HG03097 (cell line): ENCODE measurements around the gene DIAPH2.

Experiments used
- ATAC-seq: cut with Tn5 transposase; IDR thresholded peaks from one replicate; pipeline ENCODE4 v1.9.1; 2021; ENCODE audit not compliant: unreplicated experiment, low FRiP score

Gene DIAPH2

DNA sequence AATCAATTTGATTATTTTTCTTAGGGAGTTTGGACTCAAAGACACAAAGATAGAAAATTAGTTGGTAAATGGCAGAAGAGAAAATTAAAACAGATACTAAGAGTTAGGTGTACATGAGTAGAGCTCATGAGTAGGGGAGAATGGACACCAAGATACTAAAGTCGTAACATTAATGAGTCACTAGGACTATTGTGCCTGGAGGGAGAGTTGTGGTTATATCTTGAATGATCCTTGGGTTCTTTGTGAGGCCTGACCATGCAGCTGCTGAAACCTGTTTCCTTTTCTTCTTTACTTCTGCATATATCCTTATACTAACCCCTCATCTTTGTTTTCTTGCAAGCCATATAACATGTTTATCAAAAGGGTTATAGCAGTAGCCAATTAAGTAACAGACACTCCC lies 731.8 kb downstream of the DIAPH2 start:
- no peak for ATAC-seq

- ATAC-seq, result no peak
These were observed 744.5 kb downstream of the DIAPH2 start for GRCh38 chrX:97429101-97429500.

GRCh38 chrX:97431281-97431680 lies 746.6 kb downstream of the DIAPH2 start:
- ATAC-seq, result no peak

DNA sequence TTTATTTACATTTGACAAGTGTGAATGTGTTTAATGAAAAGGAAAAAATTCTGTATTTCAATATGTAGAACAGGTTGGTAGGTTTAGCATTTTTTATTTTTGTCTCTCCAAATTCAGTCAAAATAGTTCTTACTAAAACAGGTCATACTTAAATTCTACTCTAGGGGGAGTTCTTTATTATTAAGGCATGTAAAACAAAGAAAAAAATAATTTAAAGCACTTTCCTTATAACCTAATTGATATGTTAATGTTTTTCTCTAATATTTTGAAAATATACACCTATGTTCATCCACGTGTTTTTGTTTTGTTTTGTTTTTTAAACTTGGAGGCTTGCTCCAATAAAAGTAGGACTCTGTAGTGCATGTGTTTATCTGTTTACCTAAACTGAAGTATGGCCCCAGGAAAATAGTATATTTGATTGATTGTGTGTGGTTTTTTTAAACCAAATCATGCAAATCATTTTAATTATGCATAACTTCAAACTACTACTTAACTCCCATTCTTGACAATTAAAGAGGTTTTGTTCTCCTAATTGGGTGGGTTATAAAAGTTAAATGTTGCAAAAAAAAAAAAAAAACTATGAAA lies 761.7 kb downstream of the DIAPH2 start:
- ATAC-seq, result no peak

DNA sequence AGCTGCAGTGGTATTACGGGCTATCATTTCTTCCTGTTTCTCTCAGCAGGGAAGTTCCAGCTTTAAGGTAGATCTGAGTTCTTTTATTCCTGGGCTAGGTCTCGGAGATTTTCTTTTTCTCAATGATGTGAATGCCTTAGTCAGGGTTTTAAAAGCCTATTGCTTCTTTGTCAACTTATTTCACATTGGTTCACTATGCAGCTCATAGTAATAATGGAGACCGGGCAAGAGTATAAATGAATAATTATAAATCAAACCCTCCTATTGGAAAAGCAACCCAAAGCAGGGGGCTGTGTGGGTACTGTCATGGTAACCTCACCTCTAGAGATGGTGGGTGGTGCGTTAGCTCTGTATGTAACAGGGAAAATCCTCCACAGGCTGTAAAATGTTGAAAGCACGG lies 762.7 kb downstream of the DIAPH2 start:
- no peak for ATAC-seq

- no peak for ATAC-seq
These were observed 767.6 kb downstream of the DIAPH2 start for GRCh38 chrX:97452283-97452682.

DNA sequence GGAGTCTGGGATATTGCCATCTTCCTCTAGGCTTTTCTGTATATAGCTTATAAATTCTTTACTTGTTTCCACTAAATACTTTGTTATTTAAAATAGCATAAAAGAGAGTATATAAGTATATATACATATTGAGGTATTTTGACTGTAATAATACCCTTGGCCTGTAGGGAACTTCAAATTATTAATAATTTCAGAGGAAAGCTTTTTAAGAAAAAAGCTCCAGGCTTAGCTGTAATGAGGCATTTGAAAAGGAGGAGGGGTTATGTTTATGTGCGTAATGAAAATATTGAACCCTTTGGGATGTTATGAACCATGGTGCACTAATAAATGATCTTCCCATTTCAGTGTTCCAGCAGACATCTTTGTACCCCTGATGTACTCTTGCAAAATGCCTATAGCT lies 777.1 kb downstream of the DIAPH2 start:
- no peak for ATAC-seq

- ATAC-seq, result no peak
These were observed 786.4 kb downstream of the DIAPH2 start for GRCh38 chrX:97471071-97471470.

DNA sequence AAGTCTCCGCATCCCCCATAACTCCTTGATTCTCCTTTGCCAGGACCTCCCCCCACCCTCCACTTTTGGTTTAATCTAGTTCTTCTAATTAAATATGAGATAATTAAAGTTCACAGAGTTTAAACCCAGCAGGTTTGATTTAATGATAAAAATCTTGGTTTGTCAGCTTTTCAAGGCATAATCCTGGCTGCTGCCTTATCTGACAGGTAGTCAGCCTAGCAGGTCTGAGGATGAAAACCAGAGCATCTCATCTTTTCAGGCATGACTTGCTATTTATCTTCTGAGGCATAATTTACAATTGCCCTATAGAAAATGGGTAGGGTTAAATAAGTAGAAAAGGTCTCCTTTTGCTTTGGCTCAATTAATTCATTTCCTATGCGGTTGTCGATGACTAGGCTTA lies 790.3 kb downstream of the DIAPH2 start:
- no peak for ATAC-seq

GRCh38 chrX:97479106-97479890 lies 794.7 kb downstream of the DIAPH2 start:
- no peak for ATAC-seq

DNA sequence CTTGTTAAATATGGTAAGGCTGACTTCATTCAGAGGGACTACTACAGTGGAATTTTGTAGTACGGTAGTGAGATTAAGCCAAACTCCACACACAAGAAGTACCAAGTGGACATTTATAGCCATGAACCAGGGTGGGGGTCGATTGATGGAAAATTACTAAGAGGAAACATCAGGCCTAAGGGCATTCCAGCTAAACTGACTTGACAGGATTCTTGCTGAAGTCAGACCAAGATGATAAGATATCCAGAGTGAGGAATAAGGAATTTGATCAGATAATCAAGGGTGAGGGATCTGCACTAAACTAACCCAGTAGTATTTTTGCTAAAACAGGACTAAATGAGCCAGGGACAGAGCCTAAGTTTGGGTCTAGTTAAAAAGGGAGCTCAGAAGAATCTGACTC lies 796.6 kb downstream of the DIAPH2 start:
- ATAC-seq, result no peak

GRCh38 chrX:97482666-97483300 lies 798.1 kb downstream of the DIAPH2 start:
- no peak for ATAC-seq

- ATAC-seq, result no peak
These were observed 806.0 kb downstream of the DIAPH2 start for GRCh38 chrX:97490656-97491055.

DNA sequence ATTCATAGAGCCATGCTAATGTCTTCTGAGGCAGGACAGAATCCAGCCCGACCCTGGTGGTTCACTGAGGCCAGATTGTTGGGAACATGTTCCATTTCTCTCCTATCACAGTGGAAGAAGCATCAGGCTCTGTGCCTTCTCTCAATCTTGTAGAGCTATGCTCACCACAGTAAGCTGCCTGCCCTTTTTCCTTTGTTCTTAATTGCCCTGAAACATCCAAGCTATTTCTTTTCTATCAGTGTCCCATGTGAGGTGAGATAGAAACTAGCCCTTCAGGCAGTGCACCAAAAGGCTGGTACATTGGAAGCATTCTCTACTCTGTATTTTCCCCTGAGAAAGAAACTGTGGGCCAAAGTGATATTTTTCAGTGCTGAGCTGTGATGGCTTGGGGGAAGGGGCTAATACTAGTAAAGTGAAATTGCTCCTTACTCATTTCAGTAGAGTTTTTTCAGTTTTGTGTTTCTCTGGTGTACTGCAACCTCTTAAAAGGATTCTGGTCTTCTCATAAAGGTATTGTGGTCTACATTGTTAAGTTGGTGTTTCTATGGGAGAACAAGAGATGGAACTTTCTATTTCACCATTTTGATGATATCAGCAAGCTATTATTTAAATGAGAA lies 810.2 kb downstream of the DIAPH2 start:
- peak; percentile 91 for ATAC-seq

GRCh38 chrX:97498093-97498492 lies 813.5 kb downstream of the DIAPH2 start:
- no peak for ATAC-seq

GRCh38 chrX:97504431-97504830 lies 819.8 kb downstream of the DIAPH2 start:
- no peak for ATAC-seq

DNA sequence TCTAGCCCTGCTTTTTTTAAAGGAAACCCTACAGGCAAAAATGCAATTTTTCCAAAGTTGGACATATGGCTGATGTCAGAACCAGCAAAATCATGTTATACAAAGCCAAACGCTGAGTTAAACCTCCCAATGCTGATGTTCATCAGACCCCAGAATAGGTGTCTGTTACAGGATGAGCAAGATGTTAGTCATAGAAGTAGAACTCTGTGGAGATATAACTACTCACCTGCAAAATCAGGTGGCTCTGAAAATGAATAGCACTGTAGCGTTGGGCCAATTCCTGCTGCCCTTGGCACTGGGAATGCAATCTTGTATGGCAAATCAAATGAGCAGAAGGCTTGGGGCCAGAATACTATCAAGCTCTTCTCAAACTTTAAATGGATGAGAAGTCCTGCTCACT lies 833.1 kb downstream of the DIAPH2 start:
- ATAC-seq, result no peak

GRCh38 chrX:97522307-97522706 lies 837.7 kb downstream of the DIAPH2 start:
- no peak for ATAC-seq

GRCh38 chrX:97524340-97524739 lies 839.7 kb downstream of the DIAPH2 start:
- no peak for ATAC-seq

GRCh38 chrX:97524997-97525396 lies 840.4 kb downstream of the DIAPH2 start:
- no peak for ATAC-seq

- ATAC-seq, result no peak
These were observed 841.3 kb downstream of the DIAPH2 start for GRCh38 chrX:97525981-97526380.

GRCh38 chrX:97527725-97528124 lies 843.1 kb downstream of the DIAPH2 start:
- ATAC-seq, result no peak
